GM12878 (cell line): ENCODE measurements around the gene CALM3. TPM values are rescaled to one million over a fixed set of nuclear protein-coding genes. Genes with fewer than 3 reads are reported as not detected.

Experiments used
- CHD2 ChIP-seq: IDR thresholded peaks from 2 replicates; pipeline ENCODE4 v1.6.1; 2011; ENCODE audit warnings: low read depth, low read length, improper control_type of control experiment, borderline replicate concordance
- ESRRA ChIP-seq: IDR thresholded peaks from 2 replicates; pipeline ENCODE4 v1.6.1; 2012; ENCODE audit warnings: mild to moderate bottlenecking, low read length, improper control_type of control experiment
- FOS ChIP-seq: IDR thresholded peaks from 3 replicates; pipeline ENCODE4 v1.6.1; 2011; ENCODE audit warnings: borderline replicate concordance; ENCODE audit not compliant: insufficient read length; ENCODE audit errors: extremely low read depth
- FOXM1 ChIP-seq: IDR thresholded peaks from 2 replicates; pipeline ENCODE4 v1.6.1; 2012; ENCODE audit warnings: low read depth, mild to moderate bottlenecking, inconsistent platforms, low read length, moderate library complexity
- GABPA ChIP-seq: IDR thresholded peaks from 2 replicates; pipeline ENCODE4 v1.6.1; 2014; ENCODE audit warnings: antibody characterized with exemption, low read depth, mild to moderate bottlenecking, inconsistent platforms
- HDAC2 ChIP-seq: fragments of 200-600 bp; sonication (generic); IDR thresholded peaks from 2 replicates; pipeline ENCODE4 v1.6.1; 2017
- IKZF1 ChIP-seq: fragments of 450-650 bp; conservative IDR thresholded peaks from 2 replicates; pipeline ENCODE4 v1.6.1; 2017; ENCODE audit warnings: antibody characterized with exemption, mild to moderate bottlenecking
- KDM1A ChIP-seq: fragments of 200-600 bp; sonication (generic); IDR thresholded peaks from 2 replicates; pipeline ENCODE4 v1.6.1; 2016; ENCODE audit warnings: borderline replicate concordance
- MLLT1 ChIP-seq: fragments of 450-650 bp; IDR thresholded peaks from 2 replicates; pipeline ENCODE4 v1.6.1; 2016; ENCODE audit warnings: mild to moderate bottlenecking
- NFYA ChIP-seq: IDR thresholded peaks from 2 replicates; pipeline ENCODE4 v1.6.1; 2011; ENCODE audit warnings: low read depth, mild to moderate bottlenecking, low read length, improper control_type of control experiment, borderline replicate concordance
- NR2F1 ChIP-seq: fragments of 450-650 bp; conservative IDR thresholded peaks from 2 replicates; pipeline ENCODE4 v1.6.1; 2017; ENCODE audit warnings: mild to moderate bottlenecking
- PML ChIP-seq: IDR thresholded peaks from 2 replicates; pipeline ENCODE4 v1.6.1; 2012; ENCODE audit warnings: low read length, inconsistent platforms
- SRF ChIP-seq, 2 experiments: IDR thresholded peaks; 2 replicates each; pipeline ENCODE4 v1.6.1; 2011; ENCODE audit warnings: low read depth in 2 of 2, low read length in 2 of 2, mild to moderate bottlenecking in 1 of 2, moderate library complexity in 1 of 2
- TAF1 ChIP-seq: IDR thresholded peaks from 2 replicates; pipeline ENCODE4 v1.6.1; 2011; ENCODE audit warnings: mild to moderate bottlenecking, low read depth, low read length, borderline replicate concordance
- ZSCAN29 ChIP-seq: fragments of 450-650 bp; IDR thresholded peaks from 2 replicates; pipeline ENCODE4 v1.6.1; 2017; ENCODE audit warnings: mild to moderate bottlenecking, moderate library complexity
- polyA plus RNA-seq, 11 experiments: library from polyadenylated mRNA; depleted of rRNA in 4 of 11; unstranded in 6 of 11; stranded (reverse) in 5 of 11; fragments of >200 nt; fragmentation: Nextera tagmentation in 4 of 11; fragmentation: Illumina TruSeq in 1 of 11; extraction: Ambion mirVana in 4 of 11; extraction: Trizol in 1 of 11; gene quantifications; 1 replicate in 1 of 11; 2 replicates in 10 of 11; pipeline versions ENCODE4 v1.2.1 to v1.2.3, GENCODE V29; 2011 to 2016; ENCODE audit warnings: inconsistent platforms in 2 of 11, missing spikeins in 2 of 11, low read depth in 1 of 11
- total RNA-seq, 4 experiments: library from RNA; depleted of rRNA in 3 of 4; stranded (reverse); fragments of >200 nt in 3 of 4; fragmentation: Illumina TruSeq in 1 of 4; extraction: Trizol in 1 of 4; gene quantifications; 2 replicates each; pipeline versions ENCODE4 v1.2.1 to v1.2.3, GENCODE V29; 2013 to 2021

Gene CALM3
- total and polyA plus RNA-seq, 10 of the 15 experiments (the other 5 are each of a cell fraction or from before 2014, with no cell fraction given): 164 to 849 (median 347) TPM

DNA sequence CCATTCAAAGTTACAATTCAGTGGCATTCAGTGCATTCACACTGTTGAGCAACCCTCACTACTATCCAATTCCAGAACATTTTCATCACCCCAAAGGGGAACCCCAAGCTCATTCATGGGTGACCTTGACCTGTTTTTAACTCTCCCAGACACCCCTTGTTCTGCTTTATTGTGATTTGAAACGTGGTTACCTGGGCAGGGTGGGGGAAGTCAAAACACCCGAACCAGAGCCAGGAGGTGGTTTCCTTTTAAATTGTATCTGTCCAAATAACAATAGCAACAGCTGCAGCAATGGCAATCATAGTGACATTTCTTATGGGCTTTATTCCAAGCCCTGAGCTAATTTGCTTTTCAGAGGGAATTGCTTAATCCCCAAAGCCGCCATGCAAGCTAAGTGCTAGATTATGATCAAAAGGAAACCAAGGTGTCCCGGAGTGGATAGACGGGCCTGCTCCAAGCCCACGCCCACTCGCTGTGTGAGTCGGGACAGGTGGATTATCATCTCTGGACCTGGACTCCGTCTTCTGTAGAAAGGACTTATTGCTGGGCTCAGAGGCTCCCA is 17.6 kb downstream of the CALM3 start (continued):
- peak; percentile 74 for TF ChIP-seq MLLT1
- TF ChIP-seq NR2F1: peak; percentile 66
- TF ChIP-seq CHD2: no peak
- peak; percentile 80; the same call in 1 of the 2 replicates for TF ChIP-seq FOXM1
- TF ChIP-seq NFYA: no peak
- TF ChIP-seq TAF1: no peak
- no peak for TF ChIP-seq FOS
- TF ChIP-seq PML: no peak
- TF ChIP-seq HDAC2: no peak
- peak; percentile 70 for TF ChIP-seq IKZF1
- TF ChIP-seq SRF (IDR thresholded peaks at IDR 0.05; ENCODE audit: low read depth in 2 of 2, low read length in 2 of 2): no peak
- no peak for TF ChIP-seq KDM1A
- TF ChIP-seq GABPA: no peak
- peak; percentile 88 for TF ChIP-seq ESRRA
- TF ChIP-seq ZSCAN29: no peak
